HG03175 (cell line): ENCODE measurements around the gene LRRFIP2.
"Not testable (repeated sequence)": the region's sequence is repeated elsewhere in the genome, so short reads cannot be mapped to it uniquely, and the experiment has no call there.

ENCODE experiments used
- ATAC-seq: cut with Tn5 transposase; IDR thresholded peaks from one replicate; pipeline ENCODE4 v1.9.1; 2021; ENCODE audit warnings: mild to moderate bottlenecking, moderate library complexity; ENCODE audit not compliant: unreplicated experiment

LRRFIP2 gene

GRCh38 chr3:37189109-37189508 lies 14.7 kb upstream of the LRRFIP2 start:
- ATAC-seq = no peak

DNA sequence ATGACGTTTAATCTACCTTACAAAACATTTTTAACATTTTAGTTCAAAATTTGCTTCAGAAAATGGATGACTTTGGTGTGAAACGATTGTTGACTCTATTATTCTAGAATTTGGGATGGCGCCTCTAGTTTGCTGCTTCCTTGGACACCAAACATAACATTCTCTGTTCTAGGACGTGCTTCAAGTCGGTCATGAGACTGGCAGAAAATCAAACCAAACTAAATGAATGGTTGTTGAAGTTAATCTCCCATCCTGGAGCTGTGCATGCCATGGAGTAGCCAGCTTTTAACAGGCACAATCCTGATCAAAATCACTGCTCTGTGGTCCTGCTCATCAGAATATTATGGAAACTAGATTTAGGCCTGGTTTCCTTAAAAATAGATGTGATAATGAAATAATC lies 9.6 kb upstream of the LRRFIP2 start:
- ATAC-seq = no peak

GRCh38 chr3:37183375-37183831 lies 9.0 kb upstream of the LRRFIP2 start:
- ATAC-seq = no peak

DNA sequence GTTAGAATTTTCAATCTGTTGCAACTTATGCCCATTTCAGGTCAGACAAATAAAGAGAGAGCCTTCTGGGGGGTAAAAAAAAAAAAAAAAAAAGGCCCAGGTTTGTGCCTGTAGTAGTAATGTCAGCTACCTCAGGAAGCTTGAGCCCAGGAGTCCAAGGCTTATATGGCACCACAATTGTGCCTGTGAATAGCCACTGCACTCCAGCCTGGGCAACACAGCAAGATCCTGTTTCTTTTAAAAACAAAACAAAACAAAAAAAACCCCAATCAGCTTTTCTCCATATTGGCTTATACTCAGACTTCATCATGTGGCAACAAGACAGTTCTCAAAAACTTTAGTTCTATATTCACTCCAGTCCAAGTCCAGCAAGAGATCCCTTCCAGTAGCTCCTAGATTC lies 8.4 kb upstream of the LRRFIP2 start:
- ATAC-seq = no peak

- ATAC-seq = no peak
Observed at GRCh38 chr3:37181756-37182155, 7.4 kb upstream of the LRRFIP2 start.

DNA sequence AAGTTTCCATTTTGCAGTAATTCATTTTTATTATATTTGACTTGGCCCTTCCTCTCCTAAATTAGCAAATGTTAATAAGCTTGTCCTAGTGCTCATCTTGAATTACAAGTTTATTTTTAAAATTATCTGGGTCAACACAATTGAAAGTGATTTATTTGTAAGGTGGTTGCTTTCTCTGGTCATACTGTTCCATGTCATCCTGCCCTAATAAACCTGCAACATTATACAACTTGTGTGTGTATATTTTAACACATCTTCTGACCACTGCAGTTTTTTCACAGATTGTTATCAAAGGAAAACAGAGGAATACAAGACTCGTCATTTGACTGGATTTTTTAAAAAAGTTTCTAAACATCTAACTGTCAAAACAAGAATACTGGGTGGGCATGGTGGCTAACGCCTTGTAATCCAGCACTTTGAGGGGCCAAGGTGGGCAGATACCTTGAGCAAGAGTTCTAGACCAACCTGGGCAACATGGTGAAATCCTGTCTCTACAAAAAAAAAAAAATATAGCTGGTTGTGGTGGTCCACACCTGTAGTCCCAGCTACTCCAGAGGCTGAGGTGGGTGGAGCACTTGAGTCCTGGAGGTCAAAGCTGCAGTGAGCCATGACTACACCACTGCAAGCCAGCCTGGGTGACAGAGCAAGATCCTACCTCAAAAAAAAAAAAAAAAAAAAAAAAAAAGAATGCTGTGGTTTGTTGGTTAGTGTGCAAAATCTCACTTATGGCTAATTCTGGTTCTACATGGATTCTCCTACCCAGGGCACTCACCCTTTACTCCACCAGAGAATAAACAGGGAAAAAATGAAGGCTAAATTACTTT lies 5.0 kb upstream of the LRRFIP2 start:
- ATAC-seq = no peak

GRCh38 chr3:37173806-37174205 lies 576 bp downstream of the LRRFIP2 start:
- no peak for ATAC-seq

DNA sequence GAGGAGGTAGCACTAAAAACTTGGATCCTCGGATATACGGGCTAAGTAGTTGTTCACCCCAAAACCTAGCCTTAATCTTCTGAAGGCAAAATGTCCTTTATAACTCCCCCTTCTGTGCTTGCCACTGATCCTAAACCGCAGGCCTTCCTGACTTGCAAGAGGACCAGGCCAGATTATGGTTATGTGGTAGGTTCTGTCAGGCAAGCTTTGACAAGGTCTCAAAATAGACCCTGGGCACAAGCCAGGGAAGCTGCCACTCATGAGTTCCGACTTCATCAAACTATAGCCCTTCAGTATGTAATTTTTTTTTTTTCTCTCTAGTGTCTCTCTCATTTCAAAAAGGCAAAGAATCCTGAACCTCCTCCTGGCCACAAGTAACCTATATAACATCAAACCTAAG lies 3.2 kb downstream of the LRRFIP2 start:
- ATAC-seq = no peak

GRCh38 chr3:37170513-37170912 lies 3.9 kb downstream of the LRRFIP2 start:
- no peak for ATAC-seq

GRCh38 chr3:37170060-37170459 lies 4.3 kb downstream of the LRRFIP2 start:
- no peak for ATAC-seq

DNA sequence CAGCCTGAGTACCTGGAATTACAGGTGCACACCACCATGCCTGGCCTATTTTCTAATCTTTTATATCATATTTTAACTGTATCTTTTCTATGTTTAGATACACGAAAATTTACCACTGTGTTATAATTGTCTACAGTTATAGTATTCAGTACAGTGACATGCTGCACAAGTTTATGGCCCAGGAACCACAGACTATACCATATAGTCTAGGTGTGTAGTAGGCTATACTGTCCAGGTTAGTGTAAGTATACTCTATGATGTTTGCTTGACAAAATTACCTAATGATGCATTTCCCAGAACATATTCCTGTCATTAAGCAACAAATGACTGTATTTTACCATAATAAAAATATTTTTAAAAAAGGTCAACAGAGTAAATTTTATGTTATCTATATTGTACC lies 5.5 kb downstream of the LRRFIP2 start:
- no peak for ATAC-seq

DNA sequence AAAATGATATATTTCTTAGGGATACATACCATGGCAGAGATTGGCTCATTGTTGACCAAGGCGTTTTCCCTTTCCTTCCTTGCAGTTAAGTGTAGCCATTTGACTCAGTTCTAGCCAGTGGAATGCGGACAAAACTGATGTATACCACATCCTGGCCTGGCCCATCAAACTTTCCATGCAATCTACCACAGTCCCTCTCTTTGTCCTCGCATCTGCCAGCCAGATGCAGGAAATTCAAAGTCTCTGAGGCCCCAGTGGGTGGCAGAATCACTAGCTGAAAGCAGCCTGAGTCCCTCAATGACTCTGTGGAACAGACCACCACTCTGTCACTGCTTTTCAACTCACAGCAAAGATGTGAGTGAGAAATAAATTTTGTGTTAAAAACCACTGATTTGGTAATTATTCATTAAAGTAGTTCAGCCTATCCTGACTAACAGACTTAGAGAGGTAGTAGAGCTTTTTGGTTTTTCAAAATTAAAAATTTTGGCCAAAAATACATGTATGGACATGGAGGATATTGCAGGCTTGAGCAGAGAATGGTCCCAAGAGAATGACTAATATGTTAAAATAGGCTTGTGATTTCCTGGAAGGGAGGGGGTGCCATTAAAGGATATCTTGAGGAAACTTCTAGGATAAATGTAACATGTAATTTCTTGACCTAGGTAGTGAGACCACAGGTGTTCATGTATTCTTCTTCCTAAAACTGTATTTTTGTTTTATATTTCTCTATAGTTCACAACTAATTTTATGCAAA lies 10.9 kb downstream of the LRRFIP2 start:
- ATAC-seq = no peak

- ATAC-seq = peak; percentile 62
Observed at GRCh38 chr3:37162501-37163245, 11.7 kb downstream of the LRRFIP2 start.

DNA sequence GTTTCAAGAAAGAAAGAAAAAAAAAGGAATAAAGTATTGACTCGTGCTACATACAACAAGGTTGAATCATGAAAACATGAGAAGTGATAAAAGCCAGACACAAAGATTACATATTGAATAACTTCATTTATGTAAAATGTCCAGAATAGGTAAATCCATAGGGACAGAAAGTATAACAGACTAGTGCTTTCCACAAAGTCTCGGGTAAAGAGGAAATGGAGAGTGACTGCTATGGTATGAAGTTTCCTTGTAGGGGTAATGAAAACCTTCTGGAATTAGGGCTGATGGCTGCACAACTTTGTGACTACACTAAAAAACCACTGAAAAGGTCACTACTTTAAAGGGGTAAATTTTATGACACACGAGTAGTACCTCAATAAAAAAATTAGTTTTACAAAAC lies 13.0 kb downstream of the LRRFIP2 start:
- ATAC-seq = no peak

GRCh38 chr3:37155782-37156181 lies 18.6 kb downstream of the LRRFIP2 start:
- no peak for ATAC-seq

DNA sequence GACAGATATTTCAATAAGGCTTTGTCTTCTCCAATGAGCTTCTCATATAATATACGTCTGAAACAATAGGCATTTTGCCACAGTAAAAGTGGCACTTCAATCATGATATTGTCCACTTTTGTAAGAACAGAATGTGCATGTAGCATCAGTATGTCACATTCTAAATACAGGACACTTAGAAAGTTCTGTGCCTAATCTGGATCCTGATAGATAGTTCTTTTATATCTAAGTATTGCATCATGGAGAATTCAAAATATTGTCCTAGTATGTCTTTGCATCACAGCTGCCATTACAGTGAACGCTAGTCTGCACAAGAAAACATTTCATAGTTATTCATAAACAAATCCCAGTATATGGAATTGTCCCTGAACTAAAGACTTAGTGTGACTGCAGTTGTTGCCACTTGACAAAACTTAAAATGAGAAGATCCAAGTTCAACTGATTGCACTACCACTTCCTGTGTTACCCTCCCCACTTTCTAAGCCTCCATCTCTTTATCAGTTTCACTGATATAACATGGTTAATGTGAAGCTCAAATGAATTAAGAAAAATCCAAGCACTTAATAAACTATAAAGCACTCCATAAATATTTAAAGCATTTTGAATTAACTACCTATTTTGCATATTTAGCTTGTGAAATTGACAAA lies 19.6 kb downstream of the LRRFIP2 start:
- no peak for ATAC-seq

DNA sequence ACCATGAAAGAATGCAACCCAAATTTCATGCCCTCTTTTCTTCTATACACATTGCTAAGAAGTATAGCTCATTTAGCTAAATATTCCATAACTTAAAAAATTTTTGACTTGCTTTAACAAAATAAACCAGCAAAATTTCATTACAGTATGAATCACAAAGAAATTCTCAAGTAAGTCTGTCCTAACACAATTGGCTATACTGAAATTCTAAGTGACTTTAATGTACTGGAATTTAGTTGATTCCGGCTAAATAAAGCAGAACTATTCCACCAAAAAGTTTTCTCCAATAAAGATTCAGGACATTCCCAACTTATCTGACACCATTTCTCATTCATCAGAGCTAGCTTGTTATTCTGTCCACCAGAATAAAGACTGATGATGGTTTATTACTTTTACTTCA lies 23.8 kb downstream of the LRRFIP2 start:
- no peak for ATAC-seq

GRCh38 chr3:37149257-37149656 lies 25.1 kb downstream of the LRRFIP2 start:
- ATAC-seq = no peak

DNA sequence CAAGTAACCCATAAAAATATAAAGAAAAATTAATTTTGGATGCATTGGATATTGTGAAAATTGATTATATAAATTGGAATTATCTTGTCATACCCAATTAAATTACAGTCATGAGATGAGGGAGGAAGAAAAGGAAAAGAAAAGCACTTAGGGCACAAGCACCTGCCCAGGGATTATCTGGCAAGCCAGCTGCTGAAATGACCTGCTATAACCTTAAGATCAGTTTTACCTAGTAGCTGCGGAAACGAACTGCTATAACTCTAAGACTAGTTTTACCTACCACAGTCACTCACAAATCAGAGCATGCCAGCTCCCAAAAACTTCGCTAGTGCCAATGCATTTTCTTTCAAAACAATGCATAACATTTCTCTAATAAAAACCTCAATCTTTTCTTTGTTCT lies 26.2 kb downstream of the LRRFIP2 start:
- ATAC-seq = no peak

DNA sequence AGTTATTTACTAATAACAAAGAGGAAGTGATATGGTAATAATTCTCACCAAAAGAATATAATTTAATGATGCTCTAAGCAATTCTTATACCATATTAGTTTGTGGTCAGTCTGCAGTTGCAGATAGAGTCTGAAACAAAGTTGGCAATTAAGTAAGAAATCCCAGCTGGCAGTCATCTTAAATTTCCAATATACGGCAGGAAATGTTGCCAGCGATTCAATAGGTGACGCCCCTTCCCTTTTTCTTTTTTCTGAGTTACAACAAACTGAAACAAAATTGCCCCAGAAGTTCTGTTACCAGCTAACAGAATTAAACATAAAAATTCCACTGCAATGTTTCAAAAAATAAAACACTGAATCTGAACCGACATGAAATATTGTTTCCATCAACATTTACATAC lies 26.7 kb downstream of the LRRFIP2 start:
- no peak for ATAC-seq

DNA sequence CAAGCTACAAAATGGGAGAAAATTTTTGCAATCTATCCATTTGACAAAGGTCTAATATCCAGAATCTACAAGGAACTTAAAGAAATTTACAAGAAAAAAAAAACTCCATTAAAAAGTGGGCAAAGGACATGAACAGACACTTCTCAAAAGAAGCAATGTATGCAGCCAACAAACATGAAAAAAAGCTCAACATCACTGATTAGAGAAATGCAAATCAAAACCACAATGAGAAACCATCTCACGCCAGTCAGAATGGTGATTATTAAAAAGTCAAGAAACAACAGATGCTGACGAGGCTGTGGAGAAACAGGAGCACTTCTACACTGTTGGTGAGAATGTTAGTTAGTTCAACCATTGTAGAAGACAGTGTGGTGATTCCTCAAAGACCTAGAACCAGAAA lies 27.5 kb downstream of the LRRFIP2 start:
- not testable (repeated sequence) for ATAC-seq
